SK-N-SH treated with all-trans-retinoic acid at 6 μM for 48 hours (cell line): ENCODE measurements around the gene ARSK.

Source experiments
- ATAC-seq: fragments of 200-7000 bp; cut with Tn5 transposase; 3 replicates; pipeline ENCODE4 v1.9.1; 2020; ENCODE audit warnings: mild to moderate bottlenecking, moderate library complexity
- ARNTL ChIP-seq: fragments of 450-650 bp; formaldehyde crosslinking; IDR thresholded peaks from 2 replicates; pipeline ENCODE4 v1.5.0; 2020; ENCODE audit warnings: low read depth, mild to moderate bottlenecking, moderate library complexity, borderline replicate concordance
- BACH2 ChIP-seq: fragments of 250-450 bp; sonication (Bioruptor Pico); IDR thresholded peaks from 2 replicates; pipeline ENCODE4 v1.9.0; 2021; ENCODE audit warnings: mild to moderate bottlenecking, borderline replicate concordance
- CSDC2 ChIP-seq: fragments of 250-450 bp; sonication (Bioruptor Pico); IDR thresholded peaks from 2 replicates; pipeline ENCODE4 v1.5.0; 2020; ENCODE audit warnings: mild to moderate bottlenecking, moderate library complexity
- CSRNP3 ChIP-seq: fragments of 250-450 bp; sonication (Bioruptor Pico); IDR thresholded peaks from 2 replicates; pipeline ENCODE4 v1.5.1; 2021; ENCODE audit warnings: mild to moderate bottlenecking, moderate library complexity
- ESRRG ChIP-seq: fragments of 250-450 bp; sonication (Bioruptor Pico); IDR thresholded peaks from 2 replicates; pipeline ENCODE4 v1.6.1; 2021; ENCODE audit warnings: mild to moderate bottlenecking
- GLIS3 ChIP-seq: fragments of 250-450 bp; sonication (Bioruptor Pico); IDR thresholded peaks from 2 replicates; pipeline ENCODE4 v1.5.0; 2020; ENCODE audit warnings: mild to moderate bottlenecking, moderate library complexity
- ISL1 ChIP-seq: fragments of 250-450 bp; sonication (Bioruptor Pico); IDR thresholded peaks from 2 replicates; pipeline ENCODE4 v2.1.2; 2022; ENCODE audit warnings: mild to moderate bottlenecking, moderate library complexity
- OSR1 ChIP-seq: fragments of 250-450 bp; sonication (Bioruptor Pico); IDR thresholded peaks from 2 replicates; pipeline ENCODE4 v1.8.0; 2022; ENCODE audit warnings: moderate library complexity, mild to moderate bottlenecking, inconsistent platforms
- PATZ1 ChIP-seq: fragments of 250-450 bp; sonication (Bioruptor Pico); IDR thresholded peaks from 2 replicates; pipeline ENCODE4 v1.8.0; 2020; ENCODE audit warnings: mild to moderate bottlenecking, moderate library complexity, borderline replicate concordance
- POU6F1 ChIP-seq: fragments of 250-450 bp; sonication (Bioruptor Pico); IDR thresholded peaks from 2 replicates; pipeline ENCODE4 v1.8.0; 2021; ENCODE audit warnings: low read depth, mild to moderate bottlenecking, moderate library complexity, borderline replicate concordance
- PPARA ChIP-seq: fragments of 250-450 bp; sonication (Bioruptor Pico); IDR thresholded peaks from 2 replicates; pipeline ENCODE4 v1.5.0; 2020; ENCODE audit warnings: mild to moderate bottlenecking, borderline replicate concordance
- RARB ChIP-seq: fragments of 250-450 bp; sonication (Bioruptor Pico); IDR thresholded peaks from 2 replicates; pipeline ENCODE4 v1.8.0; 2021; ENCODE audit warnings: mild to moderate bottlenecking, moderate library complexity
- SNAI2 ChIP-seq: fragments of 250-450 bp; sonication (Bioruptor Pico); IDR thresholded peaks from 2 replicates; pipeline ENCODE4 v1.5.0; 2020; ENCODE audit warnings: mild to moderate bottlenecking, moderate library complexity
- TCF4 ChIP-seq: fragments of 250-450 bp; sonication (Bioruptor Pico); IDR thresholded peaks from 2 replicates; pipeline ENCODE4 v1.8.0; 2021; ENCODE audit warnings: mild to moderate bottlenecking, moderate library complexity, borderline replicate concordance
- TOX ChIP-seq: fragments of 250-450 bp; sonication (Bioruptor Pico); IDR thresholded peaks from 2 replicates; pipeline ENCODE4 v1.8.0; 2021; ENCODE audit warnings: mild to moderate bottlenecking, moderate library complexity, borderline replicate concordance
- TSHZ2 ChIP-seq: fragments of 250-450 bp; sonication (Bioruptor Pico); IDR thresholded peaks from 2 replicates; pipeline ENCODE4 v1.5.0; 2020; ENCODE audit warnings: mild to moderate bottlenecking, moderate library complexity
- ZC3H10 ChIP-seq: fragments of 250-450 bp; sonication (Bioruptor Pico); IDR thresholded peaks from 2 replicates; pipeline ENCODE4 v1.5.1; 2021; ENCODE audit warnings: mild to moderate bottlenecking, moderate library complexity
- ZFP3 ChIP-seq: fragments of 250-450 bp; sonication (Bioruptor Pico); IDR thresholded peaks from 2 replicates; pipeline ENCODE4 v1.5.0; 2020; ENCODE audit warnings: mild to moderate bottlenecking, moderate library complexity
- ZFP30 ChIP-seq: fragments of 450-650 bp; formaldehyde crosslinking; IDR thresholded peaks from 2 replicates; pipeline ENCODE4 v1.5.0; 2022; ENCODE audit warnings: mild to moderate bottlenecking, moderate library complexity
- ZNF565 ChIP-seq: fragments of 450-650 bp; formaldehyde crosslinking; conservative IDR thresholded peaks from 2 replicates; pipeline ENCODE4 v1.5.0; 2020; ENCODE audit warnings: low read depth, mild to moderate bottlenecking, moderate library complexity
- ZNF70 ChIP-seq: fragments of 450-650 bp; formaldehyde crosslinking; IDR thresholded peaks from 2 replicates; pipeline ENCODE4 v1.5.0; 2020; ENCODE audit warnings: mild to moderate bottlenecking, moderate library complexity
- ZNF8 ChIP-seq: fragments of 450-650 bp; formaldehyde crosslinking; IDR thresholded peaks from 2 replicates; pipeline ENCODE4 v1.5.0; 2020; ENCODE audit warnings: mild to moderate bottlenecking, moderate library complexity

ARSK gene

GRCh38 chr5:95617057-95617456 lies 62.2 kb downstream of the ARSK start:
- ATAC-seq: no peak
- TF ChIP-seq OSR1 (CRISPR knock-in tag): no peak
- no peak for TF ChIP-seq PPARA
- TF ChIP-seq CSRNP3 (CRISPR knock-in tag): no peak
- TF ChIP-seq TOX (CRISPR knock-in tag): no peak
- no peak for TF ChIP-seq RARB
- TF ChIP-seq ZNF8 (CRISPR knock-in tag): no peak
- no peak for TF ChIP-seq PATZ1 (CRISPR knock-in tag)
- TF ChIP-seq ISL1 (CRISPR knock-in tag): no peak
- no peak for TF ChIP-seq ZNF70 (CRISPR knock-in tag)
- TF ChIP-seq CSDC2: no peak

GRCh38 chr5:95619096-95619495 lies 64.2 kb downstream of the ARSK start:
- TF ChIP-seq ESRRG (CRISPR knock-in tag) (no peak), ZNF565 (CRISPR knock-in tag) (no peak), POU6F1 (CRISPR knock-in tag) (no peak), ZC3H10 (CRISPR knock-in tag) (no peak), GLIS3 (CRISPR knock-in tag) (no peak), OSR1 (CRISPR knock-in tag) (no peak), PATZ1 (CRISPR knock-in tag) (no peak), BACH2 (CRISPR knock-in tag) (no peak), ARNTL (CRISPR knock-in tag) (no peak), TSHZ2 (no peak), ZFP3 (CRISPR knock-in tag) (no peak)

GRCh38 chr5:95619514-95620029 lies 64.7 kb downstream of the ARSK start:
- no peak for ATAC-seq
- no peak for TF ChIP-seq ZNF8 (CRISPR knock-in tag)
- TF ChIP-seq PATZ1 (CRISPR knock-in tag): no peak
- no peak for TF ChIP-seq RARB
- no peak for TF ChIP-seq POU6F1 (CRISPR knock-in tag)
- no peak for TF ChIP-seq ARNTL (CRISPR knock-in tag)
- no peak for TF ChIP-seq ZFP3 (CRISPR knock-in tag)
- TF ChIP-seq OSR1 (CRISPR knock-in tag): no peak
- TF ChIP-seq ZNF565 (CRISPR knock-in tag): no peak
- TF ChIP-seq ZNF70 (CRISPR knock-in tag): no peak
- TF ChIP-seq PPARA: no peak
- TF ChIP-seq SNAI2 (CRISPR knock-in tag): no peak
- TF ChIP-seq BACH2 (CRISPR knock-in tag): no peak
- TF ChIP-seq TCF4: no peak
- TF ChIP-seq ZFP30: no peak
- TF ChIP-seq CSDC2: no peak

More at GRCh38 chr5:95619096-95619495, 64.2 kb downstream of the ARSK start:
- no peak for ATAC-seq
